Fibroblast of gingiva (primary cell): Measurements from ENCODE around the gene BEND5.

Source experiments
- DNase-seq: peaks from one replicate; pipeline ENCODE4 v3.0.0-alpha.2; 2011; ENCODE audit warnings: low read depth

BEND5 gene, protein sequence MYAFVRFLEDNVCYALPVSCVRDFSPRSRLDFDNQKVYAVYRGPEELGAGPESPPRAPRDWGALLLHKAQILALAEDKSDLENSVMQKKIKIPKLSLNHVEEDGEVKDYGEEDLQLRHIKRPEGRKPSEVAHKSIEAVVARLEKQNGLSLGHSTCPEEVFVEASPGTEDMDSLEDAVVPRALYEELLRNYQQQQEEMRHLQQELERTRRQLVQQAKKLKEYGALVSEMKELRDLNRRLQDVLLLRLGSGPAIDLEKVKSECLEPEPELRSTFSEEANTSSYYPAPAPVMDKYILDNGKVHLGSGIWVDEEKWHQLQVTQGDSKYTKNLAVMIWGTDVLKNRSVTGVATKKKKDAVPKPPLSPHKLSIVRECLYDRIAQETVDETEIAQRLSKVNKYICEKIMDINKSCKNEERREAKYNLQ

DNA sequence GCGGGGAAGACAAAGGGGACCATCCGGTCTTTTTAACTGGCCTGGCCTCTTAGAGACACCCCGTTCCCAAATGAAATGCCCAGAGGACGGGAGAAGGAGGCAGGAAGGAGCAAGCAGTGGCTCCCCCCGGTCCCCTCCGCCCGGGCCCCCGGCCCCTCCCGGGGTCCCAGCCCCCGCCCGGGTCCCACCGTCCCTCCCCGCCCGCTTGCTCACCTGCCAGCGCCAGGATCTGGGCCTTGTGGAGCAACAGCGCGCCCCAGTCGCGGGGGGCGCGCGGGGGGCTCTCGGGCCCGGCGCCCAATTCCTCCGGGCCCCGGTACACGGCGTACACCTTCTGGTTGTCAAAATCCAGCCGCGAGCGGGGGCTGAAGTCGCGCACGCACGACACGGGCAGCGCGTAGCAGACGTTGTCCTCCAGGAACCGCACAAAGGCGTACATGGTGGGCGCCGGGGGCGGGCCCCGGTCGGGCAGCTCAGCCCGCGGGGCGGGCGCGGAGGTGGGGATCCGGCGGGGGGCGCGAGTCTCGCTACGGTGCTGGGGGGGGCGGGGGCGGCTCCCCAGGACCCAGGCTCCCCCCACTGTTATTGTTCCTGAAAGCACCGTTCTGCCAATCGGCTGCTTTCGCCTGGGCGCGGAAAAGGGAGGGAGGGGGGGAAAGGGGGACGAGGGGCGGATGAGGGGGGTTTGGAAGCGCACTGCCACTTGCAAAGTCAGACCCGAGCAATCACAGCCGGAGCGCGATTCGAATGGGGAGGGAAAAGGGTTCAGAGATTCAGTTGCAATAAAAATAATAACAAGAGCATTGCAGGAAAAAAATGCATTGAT, at the start of gene BEND5:
TSS of gene BEND5 (minus strand) at position 499 of the 826 bp plus-strand sequence. CDS start at position 439, 60 bp downstream.
- DNase-seq: no peak

DNA sequence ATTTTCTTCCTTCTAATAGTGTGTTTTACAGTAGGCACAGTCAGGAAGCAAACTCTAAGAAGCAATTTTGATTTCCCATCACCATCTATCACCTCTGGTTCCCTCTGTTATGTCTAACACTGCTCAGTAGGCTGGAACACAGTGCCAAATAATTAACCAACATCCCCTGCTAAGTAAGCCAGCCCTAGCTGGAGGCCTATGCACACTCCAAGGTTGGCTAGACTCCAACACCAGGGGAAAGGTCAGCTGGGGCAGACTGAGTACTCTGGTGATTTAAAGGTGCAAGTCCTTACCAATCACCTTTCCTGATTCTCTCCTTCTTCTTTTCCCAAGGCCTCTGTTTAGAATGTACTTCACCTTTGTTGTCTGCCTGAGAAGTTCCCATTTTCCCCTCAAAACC, 46.5 kb upstream of the BEND5 start:
- no peak for DNase-seq

DNA sequence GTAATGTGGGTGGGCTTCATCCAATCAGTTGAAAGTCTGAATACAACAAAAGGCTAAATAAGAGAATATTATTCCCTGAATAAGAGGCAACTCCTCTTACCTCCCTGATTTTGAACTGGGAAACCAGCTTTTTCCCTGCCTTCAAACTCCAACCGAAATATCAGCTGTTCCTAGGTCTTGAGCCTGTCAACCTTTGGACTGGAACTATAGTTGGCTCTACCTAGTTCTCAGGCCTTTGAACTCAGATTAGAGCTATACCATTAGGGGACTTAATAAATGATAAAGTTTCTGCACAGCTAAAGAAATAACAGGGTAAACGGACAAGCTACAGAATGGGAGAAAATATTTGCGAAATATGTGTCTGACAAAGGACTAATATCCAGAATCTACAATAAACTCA, 43.8 kb upstream of the BEND5 start:
- DNase-seq: no peak

DNA sequence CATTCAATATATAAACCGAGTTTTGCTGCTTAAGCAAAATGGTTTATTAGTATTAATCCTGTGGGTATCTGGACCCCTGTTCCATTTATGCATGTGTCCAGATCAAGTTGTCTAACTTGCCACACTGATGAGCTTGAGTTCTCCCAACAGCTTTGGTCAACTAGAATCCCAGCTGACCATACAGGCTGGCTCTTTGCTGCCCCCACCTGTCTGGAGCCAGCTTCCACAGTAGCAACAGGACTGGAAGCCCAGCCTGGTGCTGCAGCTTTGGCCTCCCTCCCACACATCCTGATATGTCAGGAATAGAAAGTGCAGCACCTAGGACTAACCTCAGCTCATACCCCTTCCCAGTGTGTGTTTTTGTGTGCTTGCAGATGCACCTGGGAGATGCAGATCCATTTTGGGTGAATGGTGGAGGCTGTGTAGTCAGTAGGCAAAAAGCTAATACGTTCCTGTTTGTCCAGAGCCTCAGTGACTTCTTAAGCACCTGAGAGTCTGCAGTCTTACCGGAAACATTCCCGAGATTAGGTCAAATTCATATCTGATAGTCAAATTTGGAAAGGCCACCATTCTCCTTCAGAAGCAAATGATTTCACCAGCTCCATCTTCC, 40.9 kb upstream of the BEND5 start:
- DNase-seq: peak; percentile 54

DNA sequence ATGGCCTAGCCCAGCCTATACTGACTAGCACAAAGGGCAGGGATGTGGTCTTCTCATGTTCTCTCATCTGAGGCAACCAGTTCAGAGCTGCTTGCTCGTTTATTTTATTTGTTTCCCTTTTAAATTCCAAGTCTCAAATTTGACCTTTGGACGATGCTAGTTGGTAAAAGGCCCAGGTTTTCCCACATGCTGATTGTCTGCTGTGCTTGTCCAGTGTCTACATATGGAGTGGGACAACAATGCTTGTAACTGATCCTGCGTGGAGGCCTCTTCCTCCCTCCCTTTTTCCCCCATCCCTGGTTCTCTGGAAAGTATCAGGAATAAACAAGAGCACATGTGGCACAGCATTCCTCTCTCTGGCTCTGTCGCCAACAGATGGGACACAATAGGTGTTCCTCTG, 34.0 kb upstream of the BEND5 start:
- peak; percentile 91 for DNase-seq

DNA sequence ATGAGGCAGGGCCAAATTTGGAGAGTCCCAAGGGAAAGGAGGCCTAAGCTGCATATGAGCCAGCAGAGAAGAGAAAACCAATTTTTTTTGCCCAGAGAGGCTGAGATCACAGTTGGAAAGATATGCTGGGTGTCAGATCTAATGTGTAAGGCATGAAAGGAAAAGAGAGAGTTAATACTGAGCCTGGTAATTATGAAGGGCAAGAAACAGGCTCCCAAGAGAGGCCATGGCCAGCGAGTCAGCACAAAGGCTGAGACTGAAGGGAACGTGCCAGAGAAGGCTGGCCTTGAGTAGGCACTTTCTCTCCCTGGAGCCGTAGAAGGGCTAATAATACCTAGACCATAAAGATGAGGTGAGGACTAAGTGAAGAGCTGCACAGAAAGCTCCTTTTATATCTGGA, 31.8 kb upstream of the BEND5 start:
- DNase-seq: peak; percentile 22

DNA sequence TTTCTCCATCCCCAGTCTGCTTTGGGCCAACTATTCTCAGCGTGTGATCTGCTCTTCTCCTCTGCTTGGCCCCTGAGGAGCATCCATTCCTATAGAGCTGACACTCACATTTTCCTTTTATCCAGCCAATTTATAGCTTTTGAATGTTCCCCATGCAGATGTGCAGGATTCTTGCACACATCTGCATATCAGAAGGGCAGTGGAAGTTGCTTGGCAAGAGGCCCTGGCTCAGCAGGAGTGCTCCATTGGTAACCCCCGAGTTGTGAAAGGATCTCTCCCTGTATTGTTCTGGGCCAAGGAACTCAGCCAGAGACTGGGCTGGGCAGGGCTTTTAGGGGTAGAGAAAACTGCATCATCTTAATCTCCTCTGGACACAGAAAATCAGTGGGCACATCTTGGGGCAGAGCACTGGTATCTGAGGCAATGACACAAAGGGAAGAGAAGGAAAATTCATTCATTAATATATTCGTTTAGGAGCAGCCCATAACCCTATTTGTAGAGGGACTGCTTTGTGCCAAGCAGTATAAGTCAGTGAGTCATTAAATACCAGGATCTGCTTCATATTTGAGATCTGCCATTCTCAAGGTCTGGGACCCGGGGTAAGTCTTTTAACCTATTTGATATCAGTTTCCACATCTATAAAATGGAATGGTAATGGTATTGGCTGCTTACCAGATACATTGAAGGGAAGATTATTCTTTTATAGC, 31.0 kb upstream of the BEND5 start:
- peak; percentile 91 for DNase-seq

DNA sequence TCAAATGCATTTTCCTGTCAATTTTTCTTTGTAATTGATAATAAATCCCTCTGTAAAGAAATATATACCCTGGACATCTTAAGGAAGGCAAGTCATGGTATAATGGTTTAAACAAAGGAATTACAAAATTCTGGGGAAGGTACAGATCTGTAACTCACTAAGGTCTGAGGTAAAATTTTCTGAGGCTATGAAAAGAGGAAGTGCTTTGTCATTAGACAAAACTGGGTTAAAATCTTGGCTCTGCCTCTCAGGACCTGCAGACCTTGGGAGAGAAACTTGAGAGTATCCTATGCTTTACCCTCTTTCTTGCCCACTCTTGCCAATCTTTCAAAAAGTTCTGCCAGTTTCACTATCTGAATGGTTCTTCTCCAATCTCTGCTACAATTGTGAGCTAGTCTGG, 26.8 kb upstream of the BEND5 start:
- DNase-seq: no peak

DNA sequence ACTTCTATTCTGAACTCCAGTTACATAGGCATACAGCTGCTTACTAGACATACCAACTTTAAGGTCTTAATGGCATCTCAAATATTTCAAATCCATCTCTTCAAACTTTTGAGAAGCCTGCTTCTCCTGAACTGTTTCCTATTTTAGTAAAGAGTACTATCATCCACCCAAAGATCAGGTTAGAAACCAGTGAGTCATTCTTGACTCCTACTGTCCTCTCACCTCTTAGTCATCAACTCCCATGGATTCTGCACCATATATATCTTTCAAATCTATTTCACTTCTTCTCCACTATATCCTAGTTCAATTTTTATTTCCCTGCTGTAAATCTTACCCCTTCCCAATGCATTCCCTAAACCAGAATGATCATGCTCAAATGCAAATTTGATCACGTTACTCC, 18.1 kb upstream of the BEND5 start:
- DNase-seq: no peak

DNA sequence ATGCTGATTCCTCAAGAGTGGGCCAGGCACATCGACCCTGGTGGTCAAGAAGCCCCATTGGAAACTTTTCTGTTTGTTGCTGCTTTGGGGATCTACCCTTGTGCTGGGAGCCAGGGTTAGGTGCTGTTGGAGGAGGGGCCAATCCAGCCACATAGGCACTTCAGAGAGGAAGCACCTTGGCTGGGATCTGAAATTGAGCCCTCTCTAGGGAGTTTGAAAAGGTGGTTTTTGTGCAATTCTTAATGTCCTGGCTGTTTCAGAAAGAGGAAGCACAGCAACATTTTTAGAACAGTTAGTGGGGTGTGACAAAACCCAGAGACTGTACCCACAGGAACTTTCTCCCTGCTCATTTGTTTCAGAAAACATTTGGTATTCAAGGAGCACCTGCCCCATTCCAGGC, 17.2 kb upstream of the BEND5 start:
- no peak for DNase-seq

DNA sequence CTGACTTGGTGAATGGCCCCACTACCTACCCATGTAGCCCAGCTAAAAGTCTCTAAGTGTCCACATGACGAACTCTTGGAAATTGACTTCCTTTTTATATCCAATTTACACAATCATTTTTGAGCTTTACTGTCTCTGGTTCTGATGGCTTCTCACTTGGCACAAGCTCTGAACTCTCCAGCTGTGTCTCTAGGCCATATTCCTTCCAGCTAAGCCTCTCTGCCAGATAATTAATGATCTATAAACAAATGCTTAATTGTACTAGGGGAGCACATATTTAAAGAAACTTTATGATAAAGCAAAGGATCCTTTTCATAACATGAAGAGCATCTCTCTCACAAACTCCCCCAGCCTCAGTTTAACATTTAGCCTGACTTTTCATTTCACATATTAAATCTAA, 16.3 kb upstream of the BEND5 start:
- no peak for DNase-seq

DNA sequence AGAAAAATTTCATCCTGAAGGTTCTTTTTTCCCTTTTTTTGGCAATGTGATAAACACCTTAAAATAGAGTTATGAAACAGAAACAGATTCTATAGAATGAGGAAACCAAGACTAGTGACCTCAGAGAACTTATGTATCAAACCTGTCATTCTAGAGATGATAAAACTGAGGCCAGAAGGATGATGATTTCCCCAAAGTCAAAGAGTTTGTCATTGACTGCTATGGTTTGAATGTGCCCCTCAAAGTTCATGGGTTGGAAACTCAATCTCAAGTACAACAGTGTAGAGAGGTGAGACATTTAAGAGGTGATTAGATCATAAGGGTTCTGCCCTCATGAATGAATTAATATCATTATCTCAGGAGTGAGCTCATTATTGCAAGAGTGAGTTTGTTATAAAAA, 13.7 kb upstream of the BEND5 start:
- no peak for DNase-seq

DNA sequence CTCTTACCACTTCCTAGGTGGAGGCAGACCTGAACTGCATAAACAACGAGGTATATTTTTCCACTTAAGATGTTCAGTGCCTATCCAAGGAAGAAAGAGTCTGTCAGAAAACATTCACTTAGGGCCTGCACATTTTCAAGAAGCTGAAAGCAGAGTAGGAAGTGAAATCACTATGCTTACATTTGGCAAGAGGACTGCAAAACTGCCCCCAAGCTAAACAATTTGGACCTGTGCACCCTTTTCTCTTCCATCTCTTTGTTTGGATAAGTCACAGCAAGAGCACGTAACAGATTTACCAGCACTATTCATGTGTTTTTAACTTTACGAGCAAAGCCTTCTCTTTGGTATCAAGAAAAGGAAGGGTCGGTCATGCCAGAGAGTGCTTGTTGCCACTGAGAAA, 13.2 kb upstream of the BEND5 start:
- DNase-seq: no peak

DNA sequence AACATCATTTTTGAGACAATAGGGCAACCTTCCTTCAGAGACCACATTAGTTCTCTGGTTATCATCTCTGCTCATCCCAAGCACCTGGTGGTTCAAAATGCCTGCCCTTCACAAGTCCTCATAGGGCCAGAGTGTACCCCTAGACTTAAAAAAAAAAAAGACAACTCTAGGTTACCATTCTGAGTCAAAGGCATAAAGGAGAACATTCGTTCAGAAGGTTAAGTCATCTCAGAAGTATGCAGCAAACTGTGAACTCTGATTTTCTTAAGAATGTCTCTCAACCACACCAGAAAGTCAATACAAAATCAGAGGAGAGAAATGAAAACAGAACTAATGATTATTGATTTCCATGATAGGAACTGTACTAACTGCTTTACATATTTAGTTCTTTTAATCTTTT, 9.2 kb upstream of the BEND5 start:
- no peak for DNase-seq

DNA sequence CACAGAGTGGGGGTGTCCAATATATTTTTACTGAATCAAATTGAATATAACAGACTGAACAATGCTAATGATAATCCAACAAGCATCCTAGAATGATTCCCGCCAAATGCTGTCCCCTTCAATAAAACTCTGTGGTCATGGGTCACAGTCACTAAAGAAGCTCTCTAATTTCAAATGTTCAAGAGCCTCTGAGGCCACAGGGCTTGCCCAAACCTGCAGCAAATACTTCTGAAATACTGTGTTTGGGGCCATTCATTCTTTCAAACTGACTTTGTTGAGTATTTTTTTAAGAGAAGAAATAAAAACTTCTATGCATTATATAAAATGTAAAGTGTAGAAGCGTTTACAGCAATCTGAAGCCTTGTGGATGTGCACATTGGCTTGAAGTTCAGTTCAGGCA, 7.6 kb upstream of the BEND5 start:
- DNase-seq: no peak

DNA sequence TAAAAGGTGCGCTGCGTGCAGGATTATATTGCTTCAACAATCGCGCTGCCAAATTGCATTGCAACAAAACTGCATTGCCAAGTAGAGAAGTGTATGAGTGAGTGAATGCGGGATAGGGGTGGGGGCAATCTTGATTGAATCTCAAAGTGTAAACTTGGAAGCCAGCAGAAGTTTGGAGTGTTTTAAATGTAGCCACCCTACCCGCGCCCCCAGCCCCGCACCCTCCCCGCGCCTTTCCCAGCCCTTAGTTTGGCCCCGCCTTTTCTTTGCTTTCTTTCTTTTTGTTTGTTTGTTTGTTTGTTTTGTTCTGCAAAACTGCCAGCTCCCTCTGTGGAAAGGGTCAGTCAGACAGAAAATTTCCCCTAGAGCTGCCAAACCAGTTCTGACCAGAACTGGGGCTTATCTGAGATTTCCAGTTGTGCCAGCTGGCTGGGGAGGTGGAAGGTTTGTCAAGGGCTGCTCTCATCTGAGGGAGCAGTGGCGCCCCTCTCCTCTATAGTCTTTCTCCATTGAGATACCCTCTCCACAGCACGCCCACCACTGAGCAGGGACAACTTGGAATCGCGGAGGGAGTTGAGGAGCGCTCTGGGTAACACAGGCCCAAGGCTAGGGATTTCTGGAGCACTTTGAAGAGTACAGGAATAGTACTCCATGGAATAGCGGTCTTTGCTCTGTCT, 666 bp upstream of the BEND5 start:
- no peak for DNase-seq

DNA sequence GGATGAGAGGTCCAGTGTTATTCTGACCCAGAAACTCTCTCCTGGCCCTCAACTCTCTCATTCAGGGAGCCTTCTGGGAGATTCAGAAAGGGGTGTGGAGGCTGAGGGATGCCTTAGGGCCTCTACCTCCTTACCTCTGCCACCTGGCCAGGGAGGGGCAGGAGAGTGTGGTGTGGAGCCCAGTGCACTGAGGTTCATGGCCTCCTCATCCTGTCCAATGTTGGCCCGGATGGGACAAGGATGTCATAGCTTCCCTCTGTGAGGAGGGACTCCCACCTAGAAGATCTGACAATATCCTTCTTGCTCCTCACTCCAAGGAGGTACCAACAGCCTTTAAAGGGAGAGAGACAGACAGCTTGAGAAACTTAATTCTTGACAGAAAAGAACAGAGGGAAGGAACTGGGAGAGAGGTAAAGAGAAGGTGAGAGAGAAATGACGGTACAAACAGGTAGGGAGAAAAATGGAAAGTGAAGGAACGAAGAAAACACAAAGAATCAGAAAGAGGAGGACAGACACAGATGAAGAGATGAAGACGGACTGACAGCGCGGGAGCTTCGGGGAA, 779 bp downstream of the BEND5 start:
- no peak for DNase-seq

DNA sequence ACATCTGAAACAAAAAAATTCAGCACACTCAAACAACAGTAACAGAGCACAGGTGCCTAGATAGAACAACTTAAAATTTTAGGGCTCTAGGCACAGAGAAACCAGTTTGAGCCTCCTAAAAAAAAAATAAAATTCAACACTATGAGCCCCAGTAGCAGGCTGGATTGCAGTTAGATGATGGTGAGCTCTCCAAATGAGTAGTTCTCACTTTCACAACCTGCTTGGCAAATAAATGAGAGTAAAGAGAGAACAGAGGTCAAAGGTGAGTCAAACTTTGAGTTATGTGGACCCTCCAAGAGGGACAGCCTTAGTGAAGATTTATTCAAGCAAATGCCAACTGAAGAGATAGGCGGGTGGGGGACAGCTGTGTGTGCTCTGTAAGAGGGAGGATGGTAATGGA, 3.6 kb downstream of the BEND5 start:
- no peak for DNase-seq

DNA sequence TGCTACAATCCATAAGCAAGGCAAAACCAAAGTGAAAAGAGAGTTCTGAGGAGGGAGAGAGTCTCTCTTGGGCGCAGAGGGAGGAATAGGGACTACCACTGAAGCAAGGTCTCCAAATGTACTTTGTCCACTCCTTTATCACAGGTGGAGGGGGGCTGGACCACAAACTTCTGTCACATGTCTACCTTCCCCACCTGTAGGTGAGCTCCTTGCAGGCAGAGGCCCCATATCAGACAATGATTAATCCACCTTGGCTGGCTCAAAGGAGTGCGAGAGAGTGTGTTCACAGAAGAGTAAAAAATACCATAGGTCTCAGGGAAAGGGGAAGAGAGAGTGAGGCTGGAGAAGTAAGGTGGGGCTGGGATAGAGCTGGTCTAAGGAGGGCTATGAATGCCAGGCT, 4.5 kb downstream of the BEND5 start:
- DNase-seq: no peak

DNA sequence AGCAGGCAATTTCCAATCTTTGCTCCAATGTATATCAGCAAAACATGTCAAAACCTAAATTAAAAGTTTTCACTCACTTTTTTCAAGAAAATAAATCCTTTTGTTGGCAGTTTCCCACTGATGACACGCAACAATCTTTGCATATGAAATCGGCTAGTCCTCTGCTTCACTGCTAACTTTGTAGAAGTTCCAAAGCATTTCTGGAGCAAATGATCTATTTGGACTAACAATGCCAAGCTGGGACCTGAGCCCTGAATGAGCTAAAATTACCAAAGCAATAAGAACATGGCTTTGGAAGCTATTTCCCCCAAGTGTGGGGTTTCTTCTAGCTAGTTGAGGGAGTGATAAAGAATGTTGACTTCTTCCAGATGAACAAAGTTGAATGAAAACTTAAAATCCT, 5.1 kb downstream of the BEND5 start:
- peak; percentile 38 for DNase-seq

DNA sequence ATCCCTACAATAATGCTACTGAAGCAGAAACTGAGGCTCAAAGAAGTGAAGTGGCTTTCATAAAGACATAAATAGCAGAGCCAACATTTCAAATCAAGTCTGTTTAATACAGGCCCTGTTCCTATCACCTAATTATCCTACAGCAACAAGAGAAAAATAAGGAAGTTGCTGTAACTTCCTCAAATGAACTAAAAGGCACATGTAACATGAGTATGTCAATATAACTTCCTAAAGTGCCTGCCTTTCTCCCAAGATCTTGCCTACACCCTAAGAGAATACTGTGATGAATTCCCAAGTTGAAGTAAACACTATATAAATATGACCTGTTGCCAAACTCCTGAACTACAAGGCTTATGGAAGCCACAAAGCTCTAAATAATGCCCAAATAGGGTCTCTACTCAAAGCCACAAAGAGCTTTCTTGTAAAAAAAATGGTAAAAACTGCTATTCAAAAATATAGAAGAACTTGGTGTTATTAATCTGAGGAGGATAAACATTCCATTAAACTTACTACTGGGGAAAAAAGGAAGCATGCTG, 8.6 kb downstream of the BEND5 start:
- DNase-seq: no peak
